Right lung (tissue), 5 donors: ENCODE measurements around the gene NET1. TPM values are rescaled to one million over a fixed set of nuclear protein-coding genes. Genes with fewer than 3 reads are reported as not detected.

ENCODE experiments used
- DNase-seq, 2 donors: peaks; one replicate each; pipeline ENCODE4 v3.0.0-alpha.2; 2013
- polyA plus RNA-seq, 5 donors: library from polyadenylated mRNA; unstranded; fragments of 120-200 nt; gene quantifications; one replicate each; pipeline versions ENCODE4 v1.2.1 to v1.2.3, GENCODE V29; 2013; ENCODE audit warnings: inconsistent platforms in 1 of 5, low replicate concordance in 1 of 5; ENCODE audit not compliant: insufficient read length in 5 of 5, insufficient read depth in 1 of 5

NET1 gene
- polyA plus RNA-seq, 5 donors = 129 to 220 (median 187) TPM

- DNase-seq = no peak
Observed at GRCh38 chr10:5498791-5499492, 86.6 kb downstream of the NET1 start.

GRCh38 chr10:5499493-5500140 lies 87.3 kb downstream of the NET1 start, which contains the start of gene CALML5:
Gene CALML5, minus strand, starts transcription at chr10:5499570. Its CDS starts 132 bp downstream, at chr10:5499438.
- DNase-seq = no peak

- no peak for DNase-seq
Observed at GRCh38 chr10:5500162-5500670, 87.9 kb downstream of the NET1 start.

GRCh38 chr10:5500910-5501309 lies 88.6 kb downstream of the NET1 start:
- no peak for DNase-seq

GRCh38 chr10:5502061-5502521 lies 89.7 kb downstream of the NET1 start:
- DNase-seq = no peak

- no peak for DNase-seq
Observed at GRCh38 chr10:5502571-5503476, 90.5 kb downstream of the NET1 start.

GRCh38 chr10:5503477-5503835 lies 91.1 kb downstream of the NET1 start:
- DNase-seq = peak; percentile 61 to 67

GRCh38 chr10:5504146-5505072 lies 92.1 kb downstream of the NET1 start:
- DNase-seq = no peak

GRCh38 chr10:5506246-5506645 lies 93.9 kb downstream of the NET1 start:
- no peak for DNase-seq

- no peak for DNase-seq
Observed at GRCh38 chr10:5506751-5507648, 94.6 kb downstream of the NET1 start.

GRCh38 chr10:5507649-5508131 lies 95.3 kb downstream of the NET1 start:
- no peak for DNase-seq

- DNase-seq = no peak
Observed at GRCh38 chr10:5508161-5508604, 95.8 kb downstream of the NET1 start.

Other genes with a start within 250 kb of the NET1 start
- not detected for gene AKR1C8, start 227.4 kb upstream of the NET1 start, polyA plus RNA-seq
- gene AKR1C4, start 215.7 kb upstream of the NET1 start, polyA plus RNA-seq = not detected
- gene UCN3, start 47.6 kb upstream of the NET1 start, polyA plus RNA-seq = 1 to 10 TPM in 2 of 5 donors, under 1 TPM in 3; 0.54 to 1.1 (median 0.96) TPM
- under 1 TPM in 1 of 5 donors, not detected in 4; 0.09 TPM for gene TUBAL3, start 7.7 kb upstream of the NET1 start, polyA plus RNA-seq
- not detected for gene CALML5, start 87.0 kb downstream of the NET1 start, polyA plus RNA-seq
- under 1 TPM; 0.49 to 0.85 (median 0.55) TPM for gene CALML3, start 112.4 kb downstream of the NET1 start, polyA plus RNA-seq